ENCODE measurements around the gene PFKFB3.
"Not testable (repeated sequence)": the region's sequence is repeated elsewhere in the genome, so short reads cannot be mapped to it uniquely, and the experiment has no call there.

Gene PFKFB3

DNA sequence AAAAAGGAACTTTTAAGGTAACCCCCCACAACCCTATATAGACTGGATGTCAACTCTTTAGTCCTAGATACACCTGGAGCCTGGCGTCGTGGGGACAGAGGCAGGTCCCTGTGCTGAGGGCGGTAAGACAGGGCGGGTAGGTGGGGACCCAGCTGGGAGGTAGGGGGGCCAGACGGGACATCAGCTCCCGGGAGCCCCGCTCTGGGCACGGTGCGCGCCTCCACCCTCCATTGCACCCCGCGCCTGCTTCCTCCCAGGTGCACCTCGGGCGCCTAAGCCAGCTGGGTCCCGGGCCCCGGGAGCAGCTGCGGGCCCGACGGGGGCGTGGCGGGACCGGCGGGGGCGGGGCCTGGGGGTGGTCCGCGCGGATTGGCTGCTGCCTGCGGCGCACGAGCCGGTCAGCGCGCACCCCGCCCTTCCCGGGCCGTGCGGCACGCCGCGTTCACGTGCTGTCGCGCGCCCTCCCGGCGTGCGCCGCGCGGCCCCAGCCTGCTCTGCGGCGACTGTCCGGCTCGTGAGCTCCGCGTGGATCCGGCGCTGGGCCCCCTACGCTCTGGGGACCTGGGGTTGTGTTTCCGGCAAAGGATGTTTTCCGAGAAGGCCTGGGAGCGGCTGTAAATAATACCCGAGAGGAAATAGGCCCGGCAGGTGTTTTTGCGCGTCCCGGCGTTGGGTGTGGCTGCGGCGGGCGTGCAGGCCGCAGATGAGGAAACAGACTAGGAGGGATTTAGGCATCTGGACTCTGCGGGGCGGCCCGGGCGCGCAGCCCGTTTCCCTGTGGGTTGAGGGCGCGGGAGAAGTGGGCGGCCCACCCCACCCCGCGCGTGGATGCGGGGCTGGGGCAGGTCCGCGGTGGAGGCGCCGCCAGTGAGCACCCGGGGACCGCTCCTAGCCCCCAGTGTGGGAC lies 39.1 kb upstream of the PFKFB3 start:
- H3K4me3 ChIP-seq (ENCODE audit: low read length), result peak overlapping the region; percentile 73
- DNase-seq (ENCODE audit: low read depth), result no peak
- TF ChIP-seq, protein P1, sequence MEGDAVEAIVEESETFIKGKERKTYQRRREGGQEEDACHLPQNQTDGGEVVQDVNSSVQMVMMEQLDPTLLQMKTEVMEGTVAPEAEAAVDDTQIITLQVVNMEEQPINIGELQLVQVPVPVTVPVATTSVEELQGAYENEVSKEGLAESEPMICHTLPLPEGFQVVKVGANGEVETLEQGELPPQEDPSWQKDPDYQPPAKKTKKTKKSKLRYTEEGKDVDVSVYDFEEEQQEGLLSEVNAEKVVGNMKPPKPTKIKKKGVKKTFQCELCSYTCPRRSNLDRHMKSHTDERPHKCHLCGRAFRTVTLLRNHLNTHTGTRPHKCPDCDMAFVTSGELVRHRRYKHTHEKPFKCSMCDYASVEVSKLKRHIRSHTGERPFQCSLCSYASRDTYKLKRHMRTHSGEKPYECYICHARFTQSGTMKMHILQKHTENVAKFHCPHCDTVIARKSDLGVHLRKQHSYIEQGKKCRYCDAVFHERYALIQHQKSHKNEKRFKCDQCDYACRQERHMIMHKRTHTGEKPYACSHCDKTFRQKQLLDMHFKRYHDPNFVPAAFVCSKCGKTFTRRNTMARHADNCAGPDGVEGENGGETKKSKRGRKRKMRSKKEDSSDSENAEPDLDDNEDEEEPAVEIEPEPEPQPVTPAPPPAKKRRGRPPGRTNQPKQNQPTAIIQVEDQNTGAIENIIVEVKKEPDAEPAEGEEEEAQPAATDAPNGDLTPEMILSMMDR (conservative IDR thresholded peaks at IDR 0.05; ENCODE audit: low read depth, low read length), result no peak

DNA sequence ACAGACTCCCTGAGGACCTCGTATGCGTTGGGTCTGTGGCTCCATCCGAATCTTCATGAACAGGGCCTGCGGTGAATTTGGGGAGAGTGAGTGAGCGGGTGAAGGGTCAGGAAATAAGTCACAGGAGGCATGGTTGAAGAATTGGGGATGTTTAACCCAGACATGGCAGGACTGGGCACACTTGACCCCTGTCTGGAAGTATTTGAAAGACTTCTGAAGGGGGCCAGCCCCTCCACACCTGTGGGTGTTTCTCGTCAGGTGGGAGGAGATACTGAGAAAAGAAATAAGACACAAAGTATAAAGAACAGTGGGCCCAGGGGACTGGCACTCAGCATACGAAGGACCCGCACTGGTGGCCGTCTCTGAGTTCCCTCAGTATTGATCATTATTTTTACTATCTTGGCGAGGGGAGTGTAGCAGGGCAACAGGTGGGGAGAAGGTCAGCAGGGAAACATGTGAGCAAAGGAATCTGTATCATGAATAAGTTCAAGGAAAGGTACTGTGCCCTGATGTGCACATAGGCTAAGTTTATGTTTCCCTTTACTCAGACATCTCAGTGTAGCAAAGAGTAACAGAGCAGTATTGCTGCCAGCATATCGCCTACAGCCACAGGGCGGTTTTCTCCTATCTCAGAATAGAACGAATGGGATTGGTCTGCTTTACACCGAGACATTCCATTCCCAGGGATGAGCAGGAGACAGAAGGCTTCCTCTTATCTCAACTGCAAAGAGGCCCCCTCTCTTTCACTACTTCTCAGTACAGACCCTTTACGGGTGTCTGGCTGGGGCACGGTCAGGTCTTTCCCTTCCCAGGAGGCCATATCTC lies 38.2 kb upstream of the PFKFB3 start:
- peak overlapping the region; percentile 73 for H3K4me3 ChIP-seq (ENCODE audit: low read length)
- TF ChIP-seq, protein P1 (conservative IDR thresholded peaks at IDR 0.05; ENCODE audit: low read depth, low read length), result no peak
- DNase-seq (ENCODE audit: low read depth), result no peak

DNA sequence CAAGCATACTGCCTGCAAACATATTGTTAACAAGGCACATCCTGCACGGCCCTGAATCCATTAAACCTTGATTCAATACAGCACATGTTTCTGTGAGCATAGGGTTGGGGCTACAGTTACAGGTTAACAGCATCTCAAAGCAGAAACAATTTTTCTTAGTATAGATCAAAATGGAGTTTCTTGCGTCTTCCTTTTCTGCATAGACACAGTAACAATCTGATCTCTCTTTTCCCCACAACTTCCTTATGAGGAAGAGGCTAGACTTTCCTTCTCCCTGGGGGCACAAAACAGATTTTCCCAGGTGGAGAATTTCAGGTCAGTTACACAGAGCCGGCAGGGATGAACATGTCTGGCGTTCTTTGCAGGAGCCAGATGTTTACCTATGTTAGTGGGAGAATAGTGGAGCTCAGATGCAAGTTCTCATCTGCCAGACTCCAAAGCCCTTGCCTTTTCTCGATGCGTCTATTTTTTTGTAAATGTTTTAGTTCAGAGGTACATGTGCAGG lies 37.5 kb upstream of the PFKFB3 start:
- TF ChIP-seq, protein P1 (conservative IDR thresholded peaks at IDR 0.05; ENCODE audit: low read depth, low read length), result no peak
- no peak for DNase-seq (ENCODE audit: low read depth)
- no peak overlapping the region for H3K4me3 ChIP-seq (ENCODE audit: low read length)

DNA sequence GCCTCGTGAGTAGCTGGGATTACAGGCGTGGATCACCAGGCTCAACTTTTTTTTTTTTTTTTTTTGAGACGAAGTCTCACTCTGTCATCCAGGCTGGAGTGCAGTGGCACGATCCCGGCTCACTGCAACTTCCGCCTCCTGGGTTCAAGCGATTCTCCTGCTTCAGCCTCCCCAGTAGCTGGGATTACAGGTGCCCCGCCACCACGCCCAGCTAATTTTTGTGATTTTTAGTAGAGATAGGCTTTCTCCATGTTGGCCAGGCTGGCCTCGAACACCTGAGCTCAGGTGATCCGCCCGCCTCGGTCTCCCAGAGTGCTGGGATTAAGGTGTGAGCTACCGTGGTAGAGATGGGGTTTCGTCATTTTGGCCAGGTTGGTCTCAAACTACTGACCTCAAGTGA lies 36.8 kb upstream of the PFKFB3 start:
- H3K4me3 ChIP-seq (ENCODE audit: low read length); DNase-seq (ENCODE audit: low read depth): not testable (repeated sequence)

DNA sequence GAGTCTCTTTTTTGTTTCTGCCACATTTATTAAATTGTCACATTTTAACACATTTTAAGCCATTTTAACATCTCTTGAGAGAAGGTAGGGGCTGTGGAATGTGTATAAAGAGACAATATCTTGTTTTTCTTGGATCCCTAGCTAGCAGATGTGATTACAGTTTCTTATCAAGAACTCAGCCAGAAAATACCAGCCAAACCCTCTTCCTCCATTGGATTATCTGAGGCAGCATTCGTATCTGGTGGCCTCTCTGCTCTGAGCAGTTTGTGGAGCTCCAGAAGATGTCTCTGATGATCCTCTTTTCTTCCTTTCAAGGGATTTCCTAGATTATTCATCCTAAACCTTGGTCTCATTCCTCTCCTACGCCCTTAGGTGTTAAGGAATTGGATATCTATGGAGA lies 35.3 kb upstream of the PFKFB3 start:
- H3K4me3 ChIP-seq (ENCODE audit: low read length), result no peak overlapping the region
- TF ChIP-seq, protein P1 (conservative IDR thresholded peaks at IDR 0.05; ENCODE audit: low read depth, low read length), result no peak
- no peak for DNase-seq (ENCODE audit: low read depth)

DNA sequence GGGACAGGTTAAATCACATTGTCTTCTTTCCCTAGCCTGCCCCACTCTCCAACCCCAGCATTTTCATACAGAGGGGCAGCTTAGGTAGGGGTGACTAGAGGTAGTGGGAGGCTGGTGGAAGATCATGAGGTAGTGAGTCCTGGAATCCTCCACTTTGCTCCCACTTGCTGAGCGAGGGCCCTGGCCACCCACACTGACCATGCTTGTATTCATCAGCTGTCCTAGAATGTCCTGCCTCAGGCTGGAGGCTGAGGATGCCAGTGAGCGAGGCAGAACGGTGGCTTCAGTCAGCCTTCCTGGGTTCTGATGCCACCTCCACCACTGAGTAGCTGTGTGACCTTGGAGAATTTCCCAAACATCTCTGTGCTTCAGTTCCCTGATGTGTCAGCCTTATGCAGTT lies 34.6 kb upstream of the PFKFB3 start:
- TF ChIP-seq, protein P1 (conservative IDR thresholded peaks at IDR 0.05; ENCODE audit: low read depth, low read length), result no peak
- H3K4me3 ChIP-seq (ENCODE audit: low read length), result no peak overlapping the region
- no peak for DNase-seq (ENCODE audit: low read depth)

DNA sequence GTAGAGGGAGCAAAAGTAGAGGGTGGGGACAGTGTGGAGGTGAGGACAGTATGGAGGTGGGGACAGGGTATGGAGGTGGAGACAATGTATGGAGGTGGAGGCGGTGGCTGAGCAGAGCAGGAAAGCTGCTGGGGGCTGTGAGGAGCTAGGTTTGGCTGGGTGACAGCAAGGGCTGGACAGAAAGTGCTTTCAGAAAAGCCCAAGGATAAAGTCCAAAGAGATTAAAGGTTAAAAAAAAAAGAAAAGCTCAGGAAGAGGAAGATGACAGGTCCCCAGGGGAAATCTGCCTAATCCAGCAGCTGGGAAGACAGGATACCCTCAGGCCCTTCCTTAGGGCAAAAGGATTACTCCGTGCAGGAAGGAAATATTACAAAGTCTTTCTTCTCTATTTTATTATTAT lies 32.1 kb upstream of the PFKFB3 start:
- no peak for DNase-seq (ENCODE audit: low read depth)
- TF ChIP-seq, protein P1 (conservative IDR thresholded peaks at IDR 0.05; ENCODE audit: low read depth, low read length), result no peak
- H3K4me3 ChIP-seq (ENCODE audit: low read length), result no peak overlapping the region
